HepG2 (cell line): ENCODE measurements around the gene KIAA1328. TPM values are rescaled to one million over a fixed set of nuclear protein-coding genes. Genes with fewer than 3 reads are reported as not detected.

Experiments used
- FIP1L1 ChIP-seq: fragments of 200-400 bp; formaldehyde crosslinking; IDR thresholded peaks from 2 replicates; pipeline ENCODE4 v1.6.1; 2018; ENCODE audit warnings: low read depth, mild to moderate bottlenecking, low read length, moderate library complexity, borderline replicate concordance; ENCODE audit not compliant: insufficient read depth
- ISL2 ChIP-seq: sonication (generic); formaldehyde crosslinking; IDR thresholded peaks from 2 replicates; pipeline ENCODE4 v1.5.0; 2020; ENCODE audit warnings: missing genetic modification reagents
- NFE2L2 ChIP-seq: fragments of 150-350 bp; IDR thresholded peaks from 2 replicates; pipeline ENCODE4 v1.6.1; 2014; ENCODE audit warnings: low read length
- PRMT3 ChIP-seq: sonication (generic); formaldehyde crosslinking; IDR thresholded peaks from 2 replicates; pipeline ENCODE4 v1.8.1; 2022; ENCODE audit warnings: low read depth, mild to moderate bottlenecking, moderate library complexity, missing genetic modification reagents, borderline replicate concordance
- RARG ChIP-seq: sonication (generic); formaldehyde crosslinking; IDR thresholded peaks from 2 replicates; pipeline ENCODE4 v1.4.0; 2020; ENCODE audit warnings: low read depth, mild to moderate bottlenecking, missing genetic modification reagents
- SAFB2 ChIP-seq: sonication (generic); formaldehyde crosslinking; IDR thresholded peaks from 2 replicates; pipeline ENCODE4 v1.5.1; 2020; ENCODE audit warnings: missing genetic modification reagents, low read depth, mild to moderate bottlenecking, borderline replicate concordance
- TP53 ChIP-seq: sonication (generic); formaldehyde crosslinking; conservative IDR thresholded peaks from 2 replicates; pipeline ENCODE4 v1.4.0; 2020; ENCODE audit warnings: missing genetic modification reagents
- YEATS4 ChIP-seq: sonication (generic); formaldehyde crosslinking; IDR thresholded peaks from 2 replicates; pipeline ENCODE4 v1.4.0; 2020; ENCODE audit warnings: missing genetic modification reagents, borderline replicate concordance
- ZBTB43 ChIP-seq: sonication (generic); formaldehyde crosslinking; conservative IDR thresholded peaks from 2 replicates; pipeline ENCODE4 v1.4.0; 2020; ENCODE audit warnings: missing genetic modification reagents
- ZNF12 ChIP-seq: sonication (generic); formaldehyde crosslinking; IDR thresholded peaks from 2 replicates; pipeline ENCODE4 v1.5.0; 2020; ENCODE audit warnings: missing genetic modification reagents
- ZNF234 ChIP-seq: sonication (generic); formaldehyde crosslinking; conservative IDR thresholded peaks from 2 replicates; pipeline ENCODE4 v1.5.1; 2020; ENCODE audit warnings: mild to moderate bottlenecking, missing genetic modification reagents
- ZNF292 ChIP-seq: sonication (generic); formaldehyde crosslinking; IDR thresholded peaks from 2 replicates; pipeline ENCODE4 v1.8.1; 2022; ENCODE audit warnings: mild to moderate bottlenecking, low read depth, missing genetic modification reagents, borderline replicate concordance
- ZNF644 ChIP-seq: IDR thresholded peaks from 2 replicates; pipeline ENCODE4 v1.6.1; 2016; ENCODE audit warnings: low read depth
- ZNF800 ChIP-seq: sonication (generic); formaldehyde crosslinking; IDR thresholded peaks from 2 replicates; pipeline ENCODE4 v1.4.0; 2020; ENCODE audit warnings: missing genetic modification reagents
- ZSCAN25 ChIP-seq: sonication (generic); formaldehyde crosslinking; IDR thresholded peaks from 2 replicates; pipeline ENCODE4 v1.8.0; 2022; ENCODE audit warnings: mild to moderate bottlenecking, missing genetic modification reagents
- polyA plus RNA-seq, 8 experiments: library from polyadenylated mRNA; depleted of rRNA in 3 of 8; stranded (reverse) in 7 of 8; unstranded in 1 of 8; fragments of >200 nt; fragmentation: Illumina TruSeq in 4 of 8; extraction: Trizol in 4 of 8; gene quantifications; 2 replicates each; pipeline versions ENCODE4 v1.2.1 to v1.2.3, GENCODE V29; 2011 to 2016; ENCODE audit warnings: low read depth in 4 of 8, missing spikeins in 1 of 8, mixed read lengths in 1 of 8; ENCODE audit not compliant: insufficient read depth in 1 of 8
- total RNA-seq, 5 experiments: library from RNA; depleted of rRNA; stranded (reverse); fragments of >200 nt; fragmentation: Illumina TruSeq; extraction: Trizol; gene quantifications; 2 replicates each; pipeline ENCODE4 v1.2.3, GENCODE V29; 2016; ENCODE audit warnings: low read depth in 1 of 5
- TF ChIP-seq, protein P1 (sequence below): sonication (generic); formaldehyde crosslinking; IDR thresholded peaks from 2 replicates; pipeline ENCODE4 v1.4.0; 2020; ENCODE audit warnings: low read depth, mild to moderate bottlenecking, missing genetic modification reagents

KIAA1328 gene
- total and polyA plus RNA-seq, 2 of the 13 experiments (the other 11 are each of a cell fraction or from before 2014, with no cell fraction given) = 4.1 to 6.0 TPM

- TF ChIP-seq ZNF800 (CRISPR knock-in tag) = 0 out of 2 replicates have a peak, but pooled peaks have one; percentile 36
- no peak for TF ChIP-seq ZNF12 (CRISPR knock-in tag)
- peak; percentile 62; the same call in 1 of the 2 replicates for TF ChIP-seq ISL2 (CRISPR knock-in tag)
- TF ChIP-seq ZBTB43 (CRISPR knock-in tag) = 0 out of 2 replicates have a peak, but pooled peaks have one; percentile 66
- peak; percentile 12; the same call in 1 of the 2 replicates for TF ChIP-seq ZNF644 (CRISPR knock-in tag)
- no peak for TF ChIP-seq NFE2L2
- TF ChIP-seq SAFB2 (CRISPR knock-in tag) = 0 out of 2 replicates have a peak, but pooled peaks have one; percentile 42
- TF ChIP-seq PRMT3 (CRISPR knock-in tag) = 0 out of 2 replicates have a peak, but pooled peaks have one; percentile 7
- TF ChIP-seq RARG (CRISPR knock-in tag) = no peak
- no peak for TF ChIP-seq FIP1L1
- TF ChIP-seq, protein P1, sequence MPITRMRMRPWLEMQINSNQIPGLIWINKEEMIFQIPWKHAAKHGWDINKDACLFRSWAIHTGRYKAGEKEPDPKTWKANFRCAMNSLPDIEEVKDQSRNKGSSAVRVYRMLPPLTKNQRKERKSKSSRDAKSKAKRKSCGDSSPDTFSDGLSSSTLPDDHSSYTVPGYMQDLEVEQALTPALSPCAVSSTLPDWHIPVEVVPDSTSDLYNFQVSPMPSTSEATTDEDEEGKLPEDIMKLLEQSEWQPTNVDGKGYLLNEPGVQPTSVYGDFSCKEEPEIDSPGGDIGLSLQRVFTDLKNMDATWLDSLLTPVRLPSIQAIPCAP = no peak
- TF ChIP-seq ZNF234 (CRISPR knock-in tag) = no peak
- TF ChIP-seq YEATS4 (CRISPR knock-in tag) = peak; percentile 85
- peak; percentile 2; the same call in 1 of the 2 replicates for TF ChIP-seq ZNF292 (CRISPR knock-in tag)
- peak; percentile 21; the same call in 1 of the 2 replicates for TF ChIP-seq ZSCAN25 (CRISPR knock-in tag)
- 0 out of 2 replicates have a peak, but pooled peaks have one; percentile 16 for TF ChIP-seq TP53 (CRISPR knock-in tag)
These were observed at the start of gene KIAA1328, which contains the start of gene TPGS2 (continued) for GRCh38 chr18:36828630-36829361.
